IPS-NIHi7 (cell line): ENCODE measurements around the gene NEGR1.

Experiments used
- DNase-seq: peaks from one replicate; pipeline ENCODE4 v3.0.0; 2012; ENCODE audit warnings: mixed read lengths; ENCODE audit errors: extremely low spot score

The NEGR1 gene

DNA sequence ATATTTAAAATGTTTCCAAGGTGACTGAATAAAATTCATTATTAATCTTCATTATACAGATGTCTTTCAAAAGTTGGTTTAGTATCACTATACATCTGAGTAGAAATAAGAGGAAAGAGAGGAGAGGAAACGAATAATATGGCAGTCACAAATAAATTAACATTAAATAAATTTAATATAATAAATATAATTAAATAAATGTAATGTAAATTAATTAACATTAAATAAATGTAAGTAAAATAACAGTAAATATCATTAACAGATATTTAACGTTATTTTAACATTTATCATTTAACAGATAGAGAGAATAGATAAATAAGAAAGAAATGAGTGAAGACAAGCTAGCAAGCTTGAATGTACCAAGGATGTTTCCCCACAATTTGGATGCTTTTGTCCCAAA, 592.7 kb downstream of the NEGR1 start:
- no peak for DNase-seq

DNA sequence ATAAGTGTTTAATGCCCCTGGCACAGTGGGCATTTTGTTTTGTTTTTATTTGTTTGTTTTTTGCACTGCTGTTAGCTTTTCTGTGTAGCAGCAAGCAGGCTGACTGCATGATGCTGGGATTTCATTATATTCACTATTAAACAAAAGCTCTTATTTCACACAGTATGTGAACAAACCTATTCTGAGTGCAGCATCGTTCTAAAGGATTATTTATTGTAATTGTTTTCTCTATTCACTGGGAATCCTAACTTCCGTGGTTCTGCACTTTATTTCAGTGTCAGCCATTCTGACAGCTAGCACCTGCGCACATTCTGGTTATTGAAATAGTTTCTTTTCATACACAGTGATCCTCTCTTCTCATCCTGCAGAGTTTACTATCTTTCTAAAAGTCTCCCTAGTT, 595.0 kb downstream of the NEGR1 start:
- no peak for DNase-seq

DNA sequence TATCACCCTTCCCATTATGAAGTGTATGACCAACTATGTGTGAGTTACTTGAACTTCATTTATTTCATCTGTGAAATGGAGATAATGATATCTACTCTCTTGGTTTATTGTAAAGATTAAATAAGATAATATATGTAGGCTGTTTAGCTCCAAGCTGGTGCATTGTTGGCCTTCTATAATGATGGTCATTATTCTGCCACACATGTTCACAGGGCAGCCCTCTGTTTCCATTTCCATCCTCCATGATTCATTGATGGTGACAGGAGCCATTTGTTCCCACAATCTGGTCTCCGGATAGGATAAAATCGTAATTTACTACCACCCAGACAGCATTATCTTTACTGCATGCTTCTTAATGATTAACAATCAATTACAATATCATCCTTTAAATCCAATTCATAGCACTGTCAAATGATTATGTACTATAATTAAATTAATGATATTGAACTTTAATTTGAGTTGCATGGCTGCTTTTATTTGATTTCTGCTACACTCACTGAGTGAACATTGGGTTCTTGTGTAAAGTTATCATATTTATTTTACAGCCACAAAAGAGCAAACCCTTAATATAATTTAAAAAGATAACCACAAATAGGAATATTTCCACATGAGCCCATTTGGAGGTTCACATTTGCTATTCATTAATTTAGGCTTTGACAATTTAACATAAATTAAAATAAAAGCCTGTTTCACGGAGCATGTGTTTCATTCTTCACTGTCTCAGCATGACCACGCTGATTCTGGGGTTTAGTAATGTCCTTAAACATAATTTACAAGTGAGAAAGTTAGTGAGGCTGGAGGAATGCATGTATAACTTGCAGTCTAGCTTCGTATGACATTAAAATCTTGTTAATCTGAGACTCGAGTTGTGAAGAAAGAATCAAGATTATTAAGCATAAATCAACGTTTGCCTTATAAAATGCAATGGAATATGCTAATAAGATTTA, 605.1 kb downstream of the NEGR1 start:
- DNase-seq = no peak

DNA sequence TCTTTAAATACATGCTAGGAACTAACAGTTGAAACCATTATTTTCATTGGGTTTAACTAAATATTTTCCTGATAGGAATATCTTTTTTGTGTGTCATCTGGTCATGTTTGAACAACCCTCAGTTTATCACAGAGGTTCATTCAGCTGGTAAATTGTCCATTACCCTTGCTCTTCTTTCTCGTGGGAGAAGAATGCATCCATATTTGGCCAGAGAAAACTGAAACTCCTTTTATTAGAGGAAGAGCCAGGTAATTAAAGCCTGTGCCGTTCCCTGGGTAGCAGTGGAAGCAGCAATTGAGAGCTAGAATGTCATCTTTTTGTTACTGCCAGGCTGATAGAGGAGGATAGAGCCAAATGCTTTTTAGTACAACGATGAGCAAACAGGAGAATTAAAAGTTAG, 614.3 kb downstream of the NEGR1 start:
- DNase-seq = no peak

DNA sequence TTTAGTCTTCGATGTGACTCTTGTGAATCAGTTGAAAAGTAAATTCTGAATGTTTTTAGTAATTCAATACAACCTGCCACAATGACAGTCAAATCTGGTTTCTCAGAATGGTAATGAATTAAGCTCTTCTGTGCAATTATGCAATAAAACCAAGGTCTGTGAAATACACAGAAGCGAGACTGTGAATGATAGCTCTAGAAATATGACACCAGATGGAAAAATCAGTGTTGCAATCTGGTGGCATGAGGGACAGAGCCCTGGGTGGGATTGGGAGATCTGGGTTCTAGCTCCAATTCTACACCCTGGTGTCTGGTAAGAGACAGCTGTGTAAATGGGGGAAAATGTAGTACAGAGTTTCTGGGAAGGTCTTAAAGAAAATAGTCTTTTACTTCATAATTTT, 615.1 kb downstream of the NEGR1 start:
- no peak for DNase-seq

DNA sequence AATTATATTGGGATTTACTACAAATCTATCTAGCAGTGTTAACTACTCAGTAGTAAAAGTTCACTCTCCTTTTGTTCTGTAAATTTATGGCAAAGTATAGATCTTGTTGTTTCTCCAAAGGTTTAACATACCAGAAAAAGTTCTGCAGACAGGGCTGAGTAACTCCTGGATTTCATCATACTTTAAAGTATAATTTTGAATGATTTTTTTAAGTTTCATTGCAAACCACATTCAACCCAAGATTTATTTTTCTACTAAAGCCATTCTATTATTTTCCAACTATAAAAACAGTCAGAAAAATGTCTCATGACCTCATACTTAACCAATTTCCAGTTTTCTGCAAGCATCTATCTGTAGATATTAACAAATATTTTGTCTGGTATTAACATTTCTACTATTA, 615.7 kb downstream of the NEGR1 start:
- DNase-seq = no peak

DNA sequence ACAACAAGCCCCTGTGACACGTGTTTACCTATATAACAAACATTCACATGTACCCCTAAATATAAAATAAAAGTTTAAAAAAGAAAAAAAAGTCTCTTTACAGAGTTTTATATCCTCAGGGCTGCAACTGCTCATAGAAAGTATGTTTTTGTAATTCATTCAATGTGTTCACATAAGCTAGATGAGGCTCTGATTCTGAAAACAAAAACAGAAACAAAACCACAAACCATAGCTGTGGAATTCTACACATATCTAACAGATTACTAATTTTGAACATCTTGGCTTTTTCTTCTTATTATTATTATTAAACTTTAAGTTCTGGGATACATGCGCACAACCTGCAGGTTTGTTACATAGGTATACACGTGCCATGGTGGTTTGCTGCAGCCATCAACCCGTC, 621.9 kb downstream of the NEGR1 start:
- DNase-seq = no peak

DNA sequence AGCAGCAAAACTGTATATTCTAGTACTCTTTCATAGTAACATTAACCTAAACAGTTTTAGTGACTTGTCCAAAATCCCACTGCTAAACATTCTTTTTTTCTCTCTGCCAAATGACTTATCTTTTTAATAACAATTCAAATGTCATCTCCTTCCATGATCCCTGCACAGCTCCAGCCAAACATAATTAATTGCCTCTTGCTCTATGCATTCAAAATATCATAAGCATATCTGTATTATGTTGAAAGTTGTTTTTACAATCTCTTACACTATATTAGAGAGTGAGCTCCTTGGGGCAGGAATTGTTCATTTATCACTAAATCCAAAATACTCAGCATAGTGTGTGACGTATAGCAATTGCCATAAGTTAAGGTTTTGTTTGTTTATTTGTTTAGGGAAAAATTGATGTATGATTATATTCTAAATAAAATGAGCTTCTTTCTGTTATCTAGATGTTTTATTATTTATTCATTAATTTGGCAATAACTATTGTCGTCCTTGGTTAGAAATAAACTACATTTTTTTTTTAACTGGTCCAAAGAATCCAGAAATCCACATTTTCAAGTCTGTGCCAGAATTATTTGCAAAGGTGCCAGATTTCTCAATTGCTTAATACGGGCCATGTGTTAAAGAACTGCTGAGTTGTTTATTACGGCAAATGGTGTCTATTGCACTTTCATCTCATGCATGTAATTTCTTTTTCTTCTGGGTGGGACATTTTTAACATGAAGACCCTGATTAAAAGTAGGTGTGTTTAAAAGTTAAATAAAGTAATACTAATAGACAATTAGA, 624.3 kb downstream of the NEGR1 start:
- DNase-seq = no peak

DNA sequence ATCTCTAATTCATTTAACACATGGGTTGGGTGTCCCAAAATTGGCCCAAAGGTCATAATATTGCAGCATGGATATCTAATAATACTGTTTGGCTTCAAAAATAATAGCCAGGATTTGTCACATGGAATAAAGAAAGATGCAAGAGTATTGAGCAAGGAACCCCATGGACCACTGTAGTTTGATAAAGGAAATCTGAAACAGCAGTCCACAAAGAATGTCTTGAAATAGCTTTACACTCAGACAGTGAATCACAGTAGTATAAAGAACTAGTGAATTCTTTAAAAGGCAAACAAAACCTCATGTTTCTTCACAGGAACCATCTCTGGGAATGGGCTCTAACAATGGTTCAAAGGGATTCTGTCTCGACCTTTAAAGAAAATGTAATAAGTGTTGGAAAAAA, 625.4 kb downstream of the NEGR1 start:
- no peak for DNase-seq

DNA sequence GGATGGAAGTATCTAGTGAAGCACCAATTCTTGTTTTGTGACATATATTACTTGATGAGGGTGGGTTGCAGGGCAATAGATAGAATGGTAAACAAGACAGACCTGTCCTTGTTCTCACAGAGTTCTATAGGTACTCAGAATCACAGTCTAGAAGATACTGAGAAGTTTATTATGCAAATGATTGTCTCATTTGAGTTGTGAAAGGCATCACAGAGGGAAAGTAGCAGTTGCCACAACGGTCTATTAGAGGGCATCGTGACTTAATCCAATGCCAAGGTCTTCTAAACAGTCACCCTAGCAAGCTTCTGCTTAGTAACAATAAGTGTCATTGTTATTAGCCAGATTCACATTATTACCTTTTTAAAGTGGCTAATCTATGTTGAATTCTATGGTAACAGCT, 626.7 kb downstream of the NEGR1 start:
- DNase-seq = no peak

DNA sequence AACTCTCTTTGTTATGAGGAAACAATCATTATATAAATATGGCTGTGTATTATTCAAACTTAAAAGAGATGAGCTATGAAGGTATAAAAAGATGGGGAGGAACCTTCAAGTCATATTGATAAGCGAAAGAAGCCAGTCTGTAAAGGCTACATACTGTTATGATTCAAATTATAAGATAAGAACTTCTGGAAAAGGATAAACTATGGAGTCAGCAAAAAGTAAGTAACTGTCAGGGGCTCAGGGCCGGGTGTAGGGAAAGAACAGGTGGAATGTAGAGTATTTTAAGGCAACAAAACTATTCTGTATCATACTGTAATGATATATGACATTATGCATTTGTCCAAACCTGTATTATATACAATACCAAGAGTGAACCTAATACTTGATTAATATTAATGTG, 628.4 kb downstream of the NEGR1 start:
- no peak for DNase-seq

DNA sequence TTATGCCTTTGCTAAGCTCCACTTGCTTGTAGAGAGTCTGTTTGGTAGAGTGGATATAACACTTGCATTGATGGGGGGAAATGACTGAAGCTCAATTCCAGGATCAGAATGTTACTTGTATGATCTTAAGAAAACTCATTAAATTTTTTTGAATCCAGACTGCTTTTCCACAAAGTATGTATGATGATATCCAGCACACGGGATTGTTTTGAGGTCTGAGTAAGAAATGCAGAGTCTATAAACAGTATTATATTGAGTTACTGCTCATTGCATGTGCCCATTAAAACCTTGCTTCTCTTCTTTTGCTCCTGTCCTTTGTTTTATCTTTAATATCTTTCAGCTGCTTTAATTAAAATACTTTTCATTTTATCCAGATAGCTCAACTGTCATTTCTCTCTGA, 631.1 kb downstream of the NEGR1 start:
- no peak for DNase-seq

DNA sequence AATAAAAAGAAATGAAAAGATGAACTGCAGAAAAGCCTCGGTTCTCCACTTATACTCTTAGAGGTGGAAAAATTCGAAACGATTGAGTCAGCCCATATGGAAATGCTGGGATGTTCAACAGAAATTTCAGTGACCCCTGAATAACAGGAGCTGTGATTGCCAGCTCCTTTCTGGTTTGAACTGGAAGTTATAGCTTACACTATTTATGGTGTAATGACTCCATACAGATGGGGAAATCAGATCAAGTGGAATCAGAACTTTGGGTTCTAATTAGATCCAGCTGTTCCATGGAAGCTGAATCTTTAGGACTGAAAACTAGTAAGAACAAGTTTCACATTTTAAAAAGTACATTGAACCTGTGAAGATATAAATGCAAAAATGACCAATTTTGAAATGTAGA, 632.2 kb downstream of the NEGR1 start:
- no peak for DNase-seq

DNA sequence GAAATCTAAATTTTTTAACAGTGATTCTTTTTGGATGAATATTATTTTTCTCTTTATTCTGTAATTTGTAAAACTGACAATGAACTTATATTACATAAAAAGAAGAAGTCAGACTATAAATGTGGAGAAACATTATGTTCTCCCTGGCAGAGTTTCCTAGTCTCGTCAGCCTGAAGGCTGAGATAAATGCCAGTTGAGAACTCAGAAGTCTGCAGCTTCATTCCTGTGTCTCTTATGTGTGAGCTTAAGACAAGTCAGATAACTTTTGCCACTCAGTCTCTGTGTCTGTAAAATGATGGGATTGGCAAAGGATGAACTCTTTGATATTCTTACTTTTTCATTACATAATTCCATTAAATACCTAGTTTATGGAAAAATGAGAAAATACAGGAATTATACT, 632.7 kb downstream of the NEGR1 start:
- DNase-seq = no peak

DNA sequence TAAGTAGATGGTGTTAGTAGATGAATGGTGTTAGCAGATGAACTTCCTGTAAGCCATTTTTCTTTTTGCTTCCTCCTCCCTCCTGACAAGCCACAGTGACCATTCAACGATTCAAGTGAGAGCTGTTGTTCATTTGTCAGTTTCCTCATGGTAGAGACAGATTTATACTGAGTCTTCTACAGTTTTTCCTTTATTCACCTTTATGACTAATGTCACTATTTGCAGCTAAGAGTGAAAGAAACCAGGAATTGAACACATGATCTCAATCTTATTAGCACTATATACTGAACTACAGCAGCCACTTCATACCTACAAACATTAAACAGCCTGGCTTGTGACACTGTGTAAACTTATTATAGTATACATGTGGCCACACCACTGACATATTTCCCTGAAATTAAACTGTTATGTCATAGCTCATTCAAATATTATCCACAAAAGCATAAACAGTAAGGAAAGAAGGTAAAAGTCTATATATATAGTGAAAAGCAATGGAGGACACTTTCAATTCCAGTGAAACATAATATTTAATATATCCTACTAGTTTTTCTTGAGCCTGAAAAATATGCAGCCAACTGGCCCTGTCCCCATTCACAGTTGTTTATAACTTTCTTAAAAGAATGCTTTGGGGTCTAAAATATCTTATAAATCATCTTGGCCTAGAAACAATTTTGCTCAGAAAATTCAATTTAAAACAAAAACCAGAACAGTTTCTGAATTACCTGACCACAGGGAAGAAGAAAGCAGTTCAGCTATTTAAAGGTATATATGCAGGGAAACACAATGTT, 634.6 kb downstream of the NEGR1 start:
- DNase-seq = no peak

DNA sequence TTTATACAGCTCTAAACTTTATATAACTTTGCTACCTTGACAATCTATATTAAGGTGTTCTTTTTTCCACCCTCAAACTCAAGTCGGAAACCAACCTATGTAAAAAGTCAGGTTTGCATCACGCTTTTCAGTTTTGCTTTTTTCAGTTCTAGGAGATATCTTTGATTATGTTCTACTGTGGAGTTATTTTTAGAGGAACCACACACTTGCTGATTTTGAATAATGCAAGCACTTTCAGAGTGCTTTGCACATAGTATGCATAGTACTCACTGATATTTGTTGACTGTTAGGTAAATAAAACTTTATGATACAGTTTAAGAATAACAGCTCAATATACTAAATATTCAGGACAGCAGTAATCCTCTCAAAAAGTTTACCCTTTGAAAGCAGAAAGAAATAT, 637.3 kb downstream of the NEGR1 start:
- DNase-seq = no peak

DNA sequence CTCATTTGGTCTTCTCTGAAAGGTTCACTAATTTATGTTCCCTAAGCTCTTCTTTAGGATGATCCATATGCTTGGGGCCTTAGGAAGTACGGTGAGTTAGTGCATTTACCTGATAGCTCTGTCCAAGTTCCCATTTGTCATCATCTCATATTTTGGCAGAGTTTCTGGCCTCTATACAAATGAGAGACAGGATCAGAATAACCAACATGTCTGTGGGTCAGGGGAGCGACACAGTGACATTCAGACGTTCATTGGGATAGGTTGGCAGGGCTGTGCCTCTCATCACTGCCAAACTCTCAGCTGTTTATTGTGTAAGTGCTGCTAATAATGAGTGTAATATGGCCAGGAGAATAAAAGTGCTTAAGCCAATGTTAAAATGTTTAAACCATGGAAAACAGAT, 640.4 kb downstream of the NEGR1 start:
- DNase-seq = no peak

DNA sequence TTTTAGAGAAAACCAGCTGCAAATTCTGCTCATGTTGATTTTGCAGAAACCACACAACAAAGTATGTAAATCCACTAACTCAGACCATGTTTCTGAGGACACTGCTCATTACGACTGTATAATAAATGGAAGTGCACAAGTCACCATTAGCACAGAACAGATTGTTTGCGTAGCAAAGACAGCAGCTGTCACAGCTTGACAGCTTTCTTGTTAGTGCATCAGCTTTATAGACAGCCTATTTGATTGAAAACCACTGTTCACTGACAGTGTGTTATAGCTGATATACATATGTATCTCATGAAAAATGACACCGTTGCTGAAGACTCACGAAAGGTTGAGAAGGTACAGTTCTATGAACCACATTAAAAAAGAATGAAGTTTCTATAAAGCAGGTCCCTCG, 641.3 kb downstream of the NEGR1 start:
- DNase-seq = no peak

DNA sequence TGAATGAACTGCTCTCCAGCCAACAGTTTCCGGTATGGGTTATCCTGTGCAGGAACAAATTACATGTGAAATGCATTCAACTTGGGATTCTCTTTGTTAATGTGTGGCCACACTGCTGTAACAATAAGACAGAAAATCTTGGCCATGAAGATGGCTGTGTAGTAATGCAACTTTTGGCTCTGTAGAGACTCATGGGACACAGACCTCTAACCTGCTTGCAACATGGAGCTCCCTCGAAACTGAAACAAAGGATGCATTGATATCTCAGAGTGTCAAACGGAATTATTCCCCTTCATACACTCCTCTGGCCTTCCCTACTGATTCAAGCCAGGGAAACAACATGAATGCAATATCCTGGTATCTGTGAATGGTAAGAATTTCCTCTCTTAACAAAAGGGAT, 642.2 kb downstream of the NEGR1 start:
- DNase-seq = no peak

DNA sequence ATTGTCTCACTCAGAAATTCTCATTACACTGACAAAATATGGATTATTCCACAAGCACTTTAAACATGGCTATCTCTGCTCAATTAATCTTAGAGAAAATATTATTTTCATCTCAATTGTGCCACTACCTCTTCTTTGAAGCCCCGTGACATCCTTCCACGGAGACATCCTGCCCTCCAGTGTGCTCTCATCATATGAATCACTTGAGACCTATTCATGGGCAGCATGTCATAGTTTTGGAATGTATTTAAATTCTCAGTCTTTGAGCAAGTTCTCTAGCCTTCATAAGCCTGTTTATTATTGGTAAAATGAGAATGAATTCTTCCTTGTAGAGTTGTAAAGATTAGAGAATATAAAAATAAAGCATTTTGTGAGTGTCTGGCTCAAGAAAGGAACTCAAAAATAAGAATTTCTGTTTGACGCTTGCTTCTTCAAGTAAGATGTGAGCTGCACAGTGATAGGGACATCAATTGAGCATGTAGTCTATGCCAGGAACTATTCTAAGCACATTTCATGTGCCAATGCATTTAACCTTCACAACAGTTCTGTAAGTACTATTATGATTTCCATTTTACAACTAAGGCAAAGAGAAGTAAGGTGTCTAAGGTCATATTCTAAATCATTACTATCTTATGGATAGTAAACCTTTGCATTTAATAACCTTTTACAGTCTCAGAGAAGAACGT, 644.1 kb downstream of the NEGR1 start:
- no peak for DNase-seq

DNA sequence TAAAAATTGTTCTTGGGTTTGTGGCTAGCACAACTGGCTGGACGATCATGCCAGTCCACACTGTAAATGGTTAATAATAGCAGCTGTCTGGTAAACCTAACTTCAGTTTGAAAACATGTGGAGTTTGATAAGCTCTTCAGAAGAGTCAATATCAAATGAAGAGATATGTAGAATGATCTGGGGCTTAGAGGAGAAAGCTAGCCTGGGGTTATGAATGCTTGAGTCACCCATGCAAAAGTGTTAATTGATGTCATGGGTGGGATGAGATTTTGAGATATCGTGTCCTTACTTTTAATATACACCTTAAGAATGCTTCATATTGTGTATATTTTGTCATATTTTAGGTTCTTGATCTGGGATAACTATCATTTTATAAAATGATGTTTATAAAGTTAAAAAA, 646.8 kb downstream of the NEGR1 start:
- no peak for DNase-seq

DNA sequence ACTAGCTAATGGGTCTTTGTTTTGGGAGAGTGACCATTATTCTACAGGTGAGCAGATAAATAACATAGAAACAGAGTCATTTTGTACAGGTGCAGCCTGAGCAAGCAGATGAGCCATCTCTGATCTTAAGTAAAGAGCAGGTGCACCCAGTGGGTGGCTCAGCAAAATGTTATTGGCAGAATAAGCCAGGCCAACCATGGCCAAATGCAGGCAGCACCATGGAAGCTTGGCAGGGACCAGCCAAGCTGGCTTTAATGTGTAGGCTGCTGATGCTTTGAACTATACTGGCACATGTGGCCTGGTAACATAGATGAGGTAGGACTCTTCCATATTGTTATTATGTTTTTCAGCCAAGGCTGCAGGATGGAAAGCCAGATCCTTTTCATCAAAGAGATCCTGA, 648.2 kb downstream of the NEGR1 start:
- DNase-seq = no peak
